HG02763 (cell line): ENCODE results near the gene D2HGDH.
"Not testable (repeated sequence)": the region's sequence is repeated elsewhere in the genome, so short reads cannot be mapped to it uniquely, and the experiment has no call there.

Experiments
- ATAC-seq: cut with Tn5 transposase; IDR thresholded peaks from one replicate; pipeline ENCODE4 v1.9.1; 2021; ENCODE audit warnings: mild to moderate bottlenecking, moderate library complexity; ENCODE audit not compliant: unreplicated experiment

D2HGDH gene

DNA sequence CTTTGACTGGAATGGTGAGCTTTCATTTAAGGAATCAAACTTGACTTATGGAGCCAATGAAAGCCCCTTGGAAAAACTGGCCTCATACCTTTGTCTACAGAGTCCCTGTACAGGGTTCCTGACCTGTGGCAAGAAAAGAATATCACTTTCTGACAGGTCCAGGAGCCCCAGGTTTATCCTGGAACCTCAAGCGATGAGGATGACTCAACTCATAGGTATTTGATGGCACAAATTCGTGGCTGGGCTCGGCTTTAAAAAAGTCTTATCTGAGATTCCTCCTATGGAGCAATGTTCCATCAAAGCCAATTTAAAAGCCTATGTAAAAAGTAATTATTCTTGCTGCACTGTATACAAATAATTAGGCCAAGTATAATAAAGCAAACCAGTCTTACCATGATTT, 57.0 kb downstream of the D2HGDH start:
- ATAC-seq: not testable (repeated sequence)

- ATAC-seq: no peak
Measured at GRCh38 chr2:241793385-241793784, 59.0 kb downstream of the D2HGDH start.

DNA sequence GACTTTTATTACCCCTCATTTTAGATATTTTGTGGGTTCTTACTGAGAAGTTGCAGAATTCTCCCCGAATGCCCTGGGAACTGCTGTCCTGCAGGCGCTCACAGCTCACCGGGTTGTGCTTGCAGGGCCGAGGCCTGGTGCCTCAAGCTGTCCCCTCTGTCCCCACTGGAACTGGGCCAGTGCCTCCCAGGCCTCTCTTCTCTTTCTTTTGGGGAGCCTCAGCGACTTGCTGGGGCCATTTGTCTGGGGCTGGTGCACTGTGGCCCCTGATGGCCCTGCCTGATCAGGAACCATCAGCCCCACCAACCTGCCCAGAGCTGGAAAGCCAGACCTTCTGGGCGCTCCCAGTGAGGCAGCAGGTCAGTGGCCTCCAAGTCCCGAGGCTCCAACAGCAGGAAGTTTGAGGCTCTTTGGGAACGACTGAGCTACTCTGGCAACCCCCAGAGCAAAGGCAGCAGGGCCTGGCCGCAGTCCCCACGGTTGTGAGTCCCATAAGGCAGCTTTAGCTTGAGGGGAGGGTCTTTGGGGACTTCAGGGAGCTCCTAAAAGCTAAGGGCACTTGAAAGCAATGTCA, 59.9 kb downstream of the D2HGDH start:
- no peak for ATAC-seq

GRCh38 chr2:241795021-241795999, 60.9 kb downstream of the D2HGDH start:
- ATAC-seq: no peak

GRCh38 chr2:241796209-241796608, 61.8 kb downstream of the D2HGDH start:
- no peak for ATAC-seq

- no peak for ATAC-seq
Measured at GRCh38 chr2:241796610-241797138, 62.2 kb downstream of the D2HGDH start.

DNA sequence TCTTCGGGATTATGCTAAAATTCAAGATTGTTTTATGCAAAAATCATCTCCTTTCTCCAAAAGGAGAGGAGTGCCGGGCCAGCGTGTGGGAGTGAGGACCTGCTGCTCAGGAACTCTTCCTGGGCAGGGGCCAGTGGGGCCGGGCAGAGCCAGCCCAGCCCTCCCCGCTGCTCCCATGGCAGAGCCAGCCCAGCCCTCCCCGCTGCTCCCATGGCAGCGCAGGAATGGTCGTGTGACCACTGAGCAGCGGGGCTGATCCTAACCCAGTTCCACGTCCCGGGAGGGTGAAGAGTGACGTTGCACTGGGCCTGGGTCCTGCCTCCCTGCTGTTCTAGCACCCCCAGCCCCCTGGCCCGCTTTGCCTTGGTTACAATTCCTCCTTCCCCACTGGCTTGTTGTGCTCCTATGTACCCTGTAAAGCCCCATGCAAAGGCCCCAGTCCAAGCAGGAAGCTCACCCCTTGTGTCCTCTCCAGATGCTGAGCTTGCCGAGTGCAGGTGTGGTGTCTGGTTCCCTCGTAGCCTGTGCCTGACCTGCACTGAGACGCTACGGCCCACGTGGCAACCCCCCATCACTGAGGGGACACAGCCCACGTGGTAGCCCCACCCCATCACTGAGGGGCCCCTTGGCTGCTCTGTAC, 63.1 kb downstream of the D2HGDH start:
- no peak for ATAC-seq

GRCh38 chr2:241798081-241798630, 63.7 kb downstream of the D2HGDH start:
- ATAC-seq: no peak

DNA sequence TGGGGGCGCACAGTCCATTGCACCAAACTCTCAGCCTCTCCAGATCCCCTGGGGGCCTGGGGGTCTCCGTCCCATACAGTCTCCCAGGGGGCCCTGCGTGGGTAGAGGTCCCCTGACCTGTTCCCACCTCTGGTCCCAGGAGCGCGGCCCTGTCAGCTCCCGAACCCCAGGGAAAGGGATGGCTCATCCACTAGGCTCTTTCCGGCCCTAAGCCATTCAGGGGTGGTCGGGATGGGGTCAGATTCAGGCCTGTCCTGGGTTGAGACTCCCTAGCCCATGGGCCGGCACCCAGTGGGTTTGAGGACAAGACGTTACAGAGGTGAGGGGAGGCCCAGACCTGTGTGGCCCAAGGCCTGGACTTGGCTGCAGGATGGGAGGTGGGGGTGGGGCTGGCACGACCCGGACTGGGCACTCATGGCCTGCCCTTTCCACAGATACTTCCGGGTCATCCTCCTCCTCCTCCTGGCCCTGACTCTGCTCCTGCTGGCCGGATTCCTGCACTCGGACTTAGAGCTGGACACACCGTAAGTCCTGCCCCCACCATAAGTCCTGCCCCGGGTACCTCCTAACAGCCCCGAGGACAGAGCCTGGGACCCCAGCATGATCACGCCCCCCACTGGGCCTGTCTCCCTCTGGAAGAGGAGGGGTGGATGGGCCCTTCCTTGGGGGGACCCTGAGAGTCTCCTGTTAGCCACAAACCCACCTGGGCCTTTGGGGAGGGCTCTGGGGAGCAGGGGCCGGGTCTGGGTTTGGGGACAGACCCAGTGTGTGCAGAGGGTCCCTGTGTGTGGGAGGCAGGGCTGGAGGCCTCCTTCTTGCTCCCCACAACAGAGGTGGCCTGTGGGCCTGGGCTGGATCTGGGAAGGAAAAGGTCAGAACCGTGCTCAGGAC, 64.4 kb downstream of the D2HGDH start:
- ATAC-seq: no peak

GRCh38 chr2:241799522-241800197, 65.2 kb downstream of the D2HGDH start:
- no peak for ATAC-seq

DNA sequence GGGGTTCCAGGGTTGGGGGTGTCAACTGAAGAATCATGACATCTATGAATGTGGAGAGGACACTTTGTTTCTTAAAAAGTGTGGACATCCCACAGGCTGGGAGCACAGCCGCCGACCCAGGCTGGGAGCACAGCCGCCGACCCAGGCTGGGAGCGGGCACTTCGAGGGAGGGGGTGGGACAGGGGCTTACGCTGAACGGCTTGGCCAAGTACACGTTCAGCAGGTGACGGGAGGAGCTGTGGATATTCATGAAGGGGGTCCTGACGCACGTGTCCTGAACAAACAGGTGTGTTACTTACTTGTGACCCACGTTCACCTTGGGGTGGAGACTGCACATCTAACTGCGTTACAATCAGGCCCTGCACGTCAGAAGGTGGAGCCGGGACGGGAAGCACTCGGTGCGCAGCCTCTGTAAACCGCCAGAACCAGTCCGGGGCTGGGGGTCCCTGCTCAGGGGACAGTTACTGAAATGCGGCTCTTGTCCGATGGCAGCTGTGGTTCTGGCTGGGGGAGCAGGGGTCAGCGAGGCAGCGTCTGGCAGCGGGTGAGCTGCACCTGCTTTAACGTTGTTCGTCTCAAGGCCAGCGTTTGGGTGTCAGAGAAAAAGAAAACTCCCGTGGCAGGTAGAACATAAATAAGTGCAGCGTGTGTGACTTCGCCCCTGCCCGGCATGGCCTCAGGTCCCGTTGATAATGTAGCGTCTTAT, 65.9 kb downstream of the D2HGDH start:
- not testable (repeated sequence) for ATAC-seq

- no peak for ATAC-seq
Measured at GRCh38 chr2:241801611-241802420, 67.4 kb downstream of the D2HGDH start.

- ATAC-seq: no peak
Measured at GRCh38 chr2:241802421-241803318, 68.2 kb downstream of the D2HGDH start.

DNA sequence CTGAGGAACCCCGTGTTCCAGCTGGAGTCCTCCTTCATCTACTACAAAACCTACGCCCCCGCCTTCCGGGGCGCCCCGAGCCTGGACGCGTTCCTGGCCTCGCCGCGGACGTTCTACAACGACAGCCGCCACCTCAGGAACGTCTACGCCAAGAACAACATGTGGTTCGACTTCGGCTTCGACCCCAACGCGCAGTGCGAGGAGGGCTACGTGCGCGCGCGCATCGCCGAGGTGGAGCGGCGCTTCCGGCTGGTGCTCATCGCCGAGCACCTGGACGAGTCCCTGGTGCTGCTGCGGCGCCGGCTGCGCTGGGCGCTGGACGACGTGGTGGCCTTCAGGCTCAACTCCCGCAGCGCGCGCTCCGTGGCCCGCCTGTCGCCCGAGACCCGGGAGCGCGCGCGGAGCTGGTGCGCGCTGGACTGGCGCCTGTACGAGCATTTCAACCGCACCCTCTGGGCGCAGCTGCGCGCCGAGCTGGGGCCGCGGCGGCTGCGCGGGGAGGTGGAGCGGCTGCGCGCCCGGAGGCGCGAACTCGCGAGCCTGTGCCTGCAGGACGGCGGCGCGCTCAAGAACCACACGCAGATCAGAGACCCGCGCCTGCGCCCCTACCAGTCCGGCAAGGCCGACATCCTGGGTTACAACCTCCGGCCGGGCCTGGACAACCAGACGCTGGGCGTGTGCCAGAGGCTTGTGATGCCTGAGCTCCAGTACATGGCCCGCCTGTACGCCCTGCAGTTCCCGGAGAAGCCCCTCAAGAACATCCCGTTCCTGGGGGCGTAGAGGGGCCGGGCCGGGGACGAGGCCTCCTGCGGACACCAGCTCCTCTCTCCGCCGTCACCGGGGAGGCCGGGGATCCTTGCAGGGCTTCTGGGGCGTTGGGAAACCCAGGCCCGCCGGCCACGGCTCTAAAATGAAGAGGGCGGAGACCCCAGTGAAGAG, 69.2 kb downstream of the D2HGDH start:
- no peak for ATAC-seq

DNA sequence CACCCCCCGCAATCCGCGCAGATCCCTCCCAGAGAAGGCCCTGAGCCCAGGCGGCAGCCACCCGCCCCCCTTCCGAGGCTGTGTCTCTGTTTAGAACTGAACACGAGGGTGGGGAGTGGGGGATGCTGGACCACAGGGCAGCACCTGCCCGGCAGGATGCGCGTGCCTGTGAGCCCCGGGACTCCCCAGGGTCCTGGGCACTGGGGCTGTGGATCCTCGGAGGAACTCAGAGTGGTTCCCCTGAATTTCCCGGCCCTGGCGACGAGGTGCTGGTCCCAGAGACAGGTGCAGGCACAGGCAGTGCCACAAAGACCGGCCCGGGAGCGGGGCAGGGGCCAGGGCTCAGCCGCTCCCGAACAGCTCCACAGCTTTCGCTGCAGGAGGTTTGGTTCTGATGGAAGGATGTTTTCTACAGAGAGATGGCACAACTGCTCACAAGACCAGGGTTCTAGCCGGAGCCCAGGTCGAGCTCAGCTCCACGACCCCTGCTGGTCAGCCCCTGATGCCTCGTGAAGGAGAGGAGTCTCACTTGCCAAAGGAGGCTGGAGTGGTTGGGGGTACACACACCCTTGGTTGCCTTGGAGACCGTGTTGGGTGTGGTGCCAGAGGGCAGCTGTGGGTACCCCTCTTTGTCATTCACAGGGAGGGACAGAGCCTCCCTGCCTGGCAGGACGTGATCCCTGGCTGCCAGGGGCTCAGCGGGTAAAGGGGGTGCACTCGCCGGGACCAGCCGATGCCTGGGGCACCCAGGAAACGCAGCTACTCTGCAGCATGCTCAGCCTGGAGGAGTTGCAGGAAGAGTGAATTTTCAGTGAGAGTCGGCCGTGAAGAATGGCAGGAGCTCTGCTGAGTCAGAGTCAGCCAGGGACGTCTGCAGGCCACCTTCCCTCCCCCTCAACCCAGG, 70.1 kb downstream of the D2HGDH start:
- ATAC-seq: no peak
